Measurements from ENCODE around the gene RPL34. TPM values are rescaled to one million over a fixed set of nuclear protein-coding genes. Genes with fewer than 3 reads are reported as not detected.

RPL34 gene
- total RNA-seq, 2 donors from 2014 or later = 804 to 1,203 TPM

DNA sequence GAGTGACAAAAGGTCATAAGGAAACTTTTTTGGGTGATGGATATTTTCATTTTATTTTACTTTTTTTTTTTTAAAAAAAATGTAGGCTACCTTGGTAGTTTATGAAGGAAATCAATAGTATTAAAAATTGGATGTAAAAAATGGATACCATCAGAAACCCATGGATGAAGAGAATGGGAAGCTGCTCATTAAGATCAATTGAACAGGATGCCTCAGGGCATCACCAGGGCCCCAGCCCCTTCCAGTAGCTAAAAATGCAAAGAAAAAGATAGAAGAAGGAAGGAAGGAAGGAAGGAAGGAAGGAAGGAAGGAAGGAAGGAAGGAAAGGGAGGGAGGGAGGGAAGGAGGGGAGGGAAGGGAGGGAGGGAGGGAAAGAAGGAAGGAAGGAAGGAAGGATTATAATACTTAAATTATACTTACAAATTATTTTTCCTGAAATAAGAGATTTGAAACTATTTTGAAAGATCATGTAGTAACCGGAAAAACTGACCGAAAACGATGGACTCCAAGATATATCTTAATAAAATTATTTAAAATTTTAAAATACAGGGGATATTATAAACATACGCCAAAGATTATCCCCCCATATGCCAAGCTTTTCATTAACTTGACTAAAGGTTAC lies 54.1 kb downstream of the RPL34 start:
- no peaks in the 10 kb centered on the region for H3K4me1 ChIP-seq
- H3K9me3 ChIP-seq = no peaks in the 10 kb centered on the region
- no peaks in the 10 kb centered on the region for H3K27me3 ChIP-seq
- no peak overlapping the region for H3K27ac ChIP-seq
- 73% methylated on average over 4 of the region's 4 CpGs for WGBS, 2 donors
- intact Hi-C loops (cut with DNase I) = no loop called here
- H3K36me3 ChIP-seq (replicated peaks in 1 of 2; ENCODE audit: insufficient read depth in 1 of 2, low read depth in 2 of 2) = no peaks in the 10 kb centered on the region
- no peak for DNase-seq
- ATAC-seq = no peak
- H3K4me3 ChIP-seq = no peak overlapping the region
- TF ChIP-seq POLR2A (IDR thresholded peaks at IDR 0.05) = no peak
- TF ChIP-seq, protein P1, sequence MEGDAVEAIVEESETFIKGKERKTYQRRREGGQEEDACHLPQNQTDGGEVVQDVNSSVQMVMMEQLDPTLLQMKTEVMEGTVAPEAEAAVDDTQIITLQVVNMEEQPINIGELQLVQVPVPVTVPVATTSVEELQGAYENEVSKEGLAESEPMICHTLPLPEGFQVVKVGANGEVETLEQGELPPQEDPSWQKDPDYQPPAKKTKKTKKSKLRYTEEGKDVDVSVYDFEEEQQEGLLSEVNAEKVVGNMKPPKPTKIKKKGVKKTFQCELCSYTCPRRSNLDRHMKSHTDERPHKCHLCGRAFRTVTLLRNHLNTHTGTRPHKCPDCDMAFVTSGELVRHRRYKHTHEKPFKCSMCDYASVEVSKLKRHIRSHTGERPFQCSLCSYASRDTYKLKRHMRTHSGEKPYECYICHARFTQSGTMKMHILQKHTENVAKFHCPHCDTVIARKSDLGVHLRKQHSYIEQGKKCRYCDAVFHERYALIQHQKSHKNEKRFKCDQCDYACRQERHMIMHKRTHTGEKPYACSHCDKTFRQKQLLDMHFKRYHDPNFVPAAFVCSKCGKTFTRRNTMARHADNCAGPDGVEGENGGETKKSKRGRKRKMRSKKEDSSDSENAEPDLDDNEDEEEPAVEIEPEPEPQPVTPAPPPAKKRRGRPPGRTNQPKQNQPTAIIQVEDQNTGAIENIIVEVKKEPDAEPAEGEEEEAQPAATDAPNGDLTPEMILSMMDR (IDR thresholded peaks at IDR 0.05) = no peak

Small RNAs within 50 kb of the gene (small RNA-seq; reads per million reads assigned to genes)
- not detected for gene RNU6-431P

Other genes with a start within 250 kb of the RPL34 start
- gene OSTC, start 30.0 kb downstream of the RPL34 start, total RNA-seq = 100 to 1,000 TPM in 1 of 2 donors, 10 to 100 TPM in 1; 35.6 to 308 TPM
- gene ETNPPL, start 142.5 kb downstream of the RPL34 start, total RNA-seq = not detected

Data from body of pancreas (tissue), 4 donors.